Caco-2 (cell line): Measurements from ENCODE around the gene HEY2. TPM values are rescaled to one million over a fixed set of nuclear protein-coding genes. Genes with fewer than 3 reads are reported as not detected.

Source experiments
- BruUV-seq: library from RNA; stranded (reverse); fragments of 400-500 nt; replicated peaks from 2 replicates; lab custom pipeline; 2021; lab: Mats Ljungman, UMichigan
- CTCF ChIA-PET: fragments of 300-600 bp; sonication (Branson Sonifier 250); formaldehyde crosslinking; loops from one replicate; lab custom pipeline; 2022; ENCODE audit warnings: antibody characterized with exemption; lab: Charles Lee
- POLR2A ChIA-PET: fragments of 300-600 bp; sonication (Branson Sonifier 250); formaldehyde crosslinking; loops from one replicate; lab custom pipeline; 2022; ENCODE audit warnings: antibody characterized with exemption; lab: Charles Lee
- DNase-seq, 2 experiments: peaks; one replicate each; pipeline versions ENCODE4 v3.0.0 to v3.0.0-alpha.2; 2020 to 2022
- H3K27me3 ChIP-seq: replicated peaks from 2 replicates; pipeline ENCODE4 v1.6.0; 2011; ENCODE audit warnings: low read length; ENCODE audit not compliant: control insufficient read depth, insufficient read depth
- H3K36me3 ChIP-seq: 2 replicates; pipeline ENCODE4 v1.5.1; 2011; ENCODE audit warnings: low read length; ENCODE audit not compliant: control insufficient read depth, insufficient read depth
- H3K4me1 ChIP-seq: fragments of 250-450 bp; sonication (Bioruptor Pico); 2 replicates; pipeline ENCODE4 v1.5.1; 2020; ENCODE audit warnings: mild to moderate bottlenecking
- H3K4me3 ChIP-seq: 2 replicates; pipeline ENCODE4 v1.5.1; 2011; ENCODE audit warnings: low read depth, mild to moderate bottlenecking, control low read depth, low read length
- H3K9me3 ChIP-seq: fragments of 250-450 bp; sonication (Bioruptor Pico); 2 replicates; pipeline ENCODE4 v1.5.1; 2020; ENCODE audit warnings: mild to moderate bottlenecking, moderate library complexity
- H3K27ac Mint-ChIP-seq: one replicate; pipeline ENCODE4 v1.8.0; 2022; ENCODE audit warnings: mixed read lengths; ENCODE audit not compliant: unreplicated experiment
- H3K27me3 Mint-ChIP-seq: one replicate; pipeline ENCODE4 v1.8.0; 2022; ENCODE audit warnings: mixed read lengths; ENCODE audit not compliant: insufficient read depth, unreplicated experiment
- H3K36me3 Mint-ChIP-seq: one replicate; pipeline ENCODE4 v1.8.0; 2022; ENCODE audit warnings: mild to moderate bottlenecking, mixed read lengths; ENCODE audit not compliant: insufficient read depth, unreplicated experiment
- H3K4me1 Mint-ChIP-seq: one replicate; pipeline ENCODE4 v1.8.0; 2022; ENCODE audit warnings: low read depth, mixed read lengths; ENCODE audit not compliant: unreplicated experiment
- H3K4me3 Mint-ChIP-seq: one replicate; pipeline ENCODE4 v1.8.0; 2022; ENCODE audit warnings: mild to moderate bottlenecking, moderate library complexity, mixed read lengths; ENCODE audit not compliant: unreplicated experiment
- H3K9me3 Mint-ChIP-seq: one replicate; pipeline ENCODE4 v1.8.0; 2022; ENCODE audit warnings: mixed read lengths; ENCODE audit not compliant: unreplicated experiment
- CTCF ChIP-seq, 2 experiments: fragments of 200-600 bp in 1 of 2; IDR thresholded peaks; 1 replicate in 1 of 2; 2 replicates in 1 of 2; pipeline versions ENCODE4 v1.5.1 to v1.8.0; 2011 to 2022; ENCODE audit warnings: antibody characterized with exemption in 1 of 2, control low read depth in 1 of 2, inconsistent platforms in 1 of 2, low read depth in 1 of 2, low read length in 1 of 2, mild to moderate bottlenecking in 1 of 2, moderate library complexity in 1 of 2; ENCODE audit not compliant: insufficient read depth in 1 of 2, severe bottlenecking in 1 of 2, unreplicated experiment in 1 of 2
- intact Hi-C: fragments of 100-400 bp; cut with micrococcal nuclease; formaldehyde crosslinking; loops from one replicate; pipeline ENCODE4 v1.10.0; 2022; ENCODE audit not compliant: unreplicated experiment
- total RNA-seq: library from RNA; stranded (reverse); gene quantifications from 2 replicates; pipeline ENCODE4 v1.2.3, GENCODE V29; 2022

Gene HEY2
- total RNA-seq, 1 experiment from 2014 or later = not detected

- intact Hi-C loops = no loop called here
- ChIA-PET POLR2A (no interaction called here), CTCF (no interaction called here)
- no peaks in the 10 kb centered on the region for H3K27me3 ChIP-seq
- peaks cover 10% of the 10 kb centered on the region for H3K9me3 Mint-ChIP-seq
- BruUV-seq = no TSS peak
- TF ChIP-seq CTCF (IDR thresholded peaks at IDR 0.05; ENCODE audit: insufficient read depth in 1 of 2, low read depth in 1 of 2, low read length in 1 of 2, severe bottlenecking in 1 of 2, unreplicated experiment in 1 of 2) = no peak
- H3K4me3 ChIP-seq = no peak overlapping the region
- H3K27me3 Mint-ChIP-seq = peaks cover 34% of the 10 kb centered on the region
- H3K9me3 ChIP-seq = peaks cover 7% of the 10 kb centered on the region; the same call in 1 of the 2 replicates
- no peak overlapping the region for H3K4me3 Mint-ChIP-seq
- DNase-seq = no peak
- no peaks in the 10 kb centered on the region for H3K36me3 ChIP-seq
- H3K36me3 Mint-ChIP-seq = no peaks in the 10 kb centered on the region
- no peaks in the 10 kb centered on the region for H3K4me1 ChIP-seq
- no peak overlapping the region for H3K27ac Mint-ChIP-seq
- H3K4me1 Mint-ChIP-seq = no peaks in the 10 kb centered on the region
Measured at GRCh38 chr6:125707615-125708243, 41.7 kb upstream of the HEY2 start.

- POLR2A ChIA-PET = no interaction called here
- CTCF ChIA-PET = no interaction called here
- TF ChIP-seq CTCF (IDR thresholded peaks at IDR 0.05; ENCODE audit: insufficient read depth in 1 of 2, low read depth in 1 of 2, low read length in 1 of 2, severe bottlenecking in 1 of 2, unreplicated experiment in 1 of 2) = no peak
- DNase-seq = no peak
- H3K4me3 Mint-ChIP-seq = no peak overlapping the region
- H3K27ac Mint-ChIP-seq = no peak overlapping the region
- intact Hi-C loops = no loop called here
- H3K9me3 Mint-ChIP-seq = peaks cover 10% of the 10 kb centered on the region
- no peaks in the 10 kb centered on the region for H3K36me3 ChIP-seq
- H3K27me3 ChIP-seq = no peaks in the 10 kb centered on the region
- H3K4me1 Mint-ChIP-seq = no peaks in the 10 kb centered on the region
- peaks cover 32% of the 10 kb centered on the region for H3K27me3 Mint-ChIP-seq
- BruUV-seq = no TSS peak
- no peak overlapping the region for H3K4me3 ChIP-seq
- no peaks in the 10 kb centered on the region for H3K4me1 ChIP-seq
- peaks cover 7% of the 10 kb centered on the region; the same call in 1 of the 2 replicates for H3K9me3 ChIP-seq
- no peaks in the 10 kb centered on the region for H3K36me3 Mint-ChIP-seq
Measured at GRCh38 chr6:125711013-125711675, 38.3 kb upstream of the HEY2 start.

- TF ChIP-seq CTCF (IDR thresholded peaks at IDR 0.05; ENCODE audit: insufficient read depth in 1 of 2, low read depth in 1 of 2, low read length in 1 of 2, severe bottlenecking in 1 of 2, unreplicated experiment in 1 of 2) = no peak
- intact Hi-C loops = no loop called here
- H3K4me3 Mint-ChIP-seq = no peak overlapping the region
- H3K36me3 ChIP-seq = no peaks in the 10 kb centered on the region
- DNase-seq = no peak
- H3K4me3 ChIP-seq = no peak overlapping the region
- ChIA-PET POLR2A (no interaction called here), CTCF (no interaction called here)
- no peaks in the 10 kb centered on the region for H3K27me3 ChIP-seq
- no peaks in the 10 kb centered on the region for H3K36me3 Mint-ChIP-seq
- H3K9me3 Mint-ChIP-seq = peaks cover 10% of the 10 kb centered on the region
- no peak overlapping the region for H3K27ac Mint-ChIP-seq
- H3K4me1 ChIP-seq = no peaks in the 10 kb centered on the region
- peaks cover 13% of the 10 kb centered on the region for H3K27me3 Mint-ChIP-seq
- H3K4me1 Mint-ChIP-seq = no peaks in the 10 kb centered on the region
- H3K9me3 ChIP-seq = peaks cover 7% of the 10 kb centered on the region; the same call in 1 of the 2 replicates
- BruUV-seq = no TSS peak
Measured at GRCh38 chr6:125714441-125715090, 34.9 kb upstream of the HEY2 start.
